Mucosa of gallbladder (tissue), 1 donor: ENCODE measurements around the gene TMPRSS9. TPM values are rescaled to one million over a fixed set of nuclear protein-coding genes. Genes with fewer than 3 reads are reported as not detected.
"Not testable (repeated sequence)": the region's sequence is repeated elsewhere in the genome, so short reads cannot be mapped to it uniquely, and the experiment has no call there.

Source experiments
- DNase-seq: peaks from one replicate; pipeline ENCODE4 v3.0.0-alpha.2; 2020; ENCODE audit warnings: low spot score
- total RNA-seq: library from RNA; stranded (reverse); gene quantifications from one replicate; pipeline ENCODE4 v1.2.1, GENCODE V29; 2021
- donor health status: DM: no; HTN: no; CAD: no.

TMPRSS9 gene
- total RNA-seq, 1 donor from 2014 or later, result not detected

DNA sequence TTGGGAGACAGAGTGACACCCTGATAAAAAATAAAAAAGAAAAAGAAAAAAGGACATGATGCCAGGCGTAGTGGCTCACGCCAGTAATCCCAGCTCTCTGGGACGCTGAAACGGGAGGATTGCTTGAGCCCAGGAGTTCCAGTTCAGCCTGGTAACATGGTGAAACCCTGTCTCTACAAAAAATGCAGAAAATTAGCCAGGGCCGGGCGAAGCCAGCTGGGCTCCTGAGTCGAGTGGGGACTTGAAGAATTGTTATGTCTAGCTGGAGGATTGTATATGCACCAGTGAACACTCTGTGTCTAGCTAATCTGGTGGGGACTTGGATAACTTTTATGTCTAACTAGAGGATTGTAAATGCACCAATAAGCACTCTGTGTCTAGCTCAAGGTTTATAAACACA, 32.3 kb downstream of the TMPRSS9 start:
- no peak for DNase-seq

DNA sequence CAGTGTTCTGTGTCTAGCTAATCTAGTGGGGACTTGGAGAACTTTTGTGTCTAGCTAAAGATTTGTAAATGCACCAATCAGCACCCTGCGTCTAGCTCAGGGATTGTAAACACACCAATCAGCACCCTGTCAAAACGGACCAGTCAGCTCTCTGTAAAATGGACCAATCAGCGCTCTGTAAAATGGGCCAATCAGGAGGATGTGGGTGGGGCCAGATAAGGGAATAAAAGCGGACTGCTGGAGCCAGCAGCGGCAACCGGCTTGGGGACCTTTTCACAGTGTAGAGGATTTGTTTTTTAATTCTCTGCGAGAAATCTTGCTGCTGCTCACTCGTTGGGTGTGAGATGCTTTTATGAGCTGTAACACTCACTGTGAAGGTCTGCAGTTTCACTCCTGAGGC, 32.8 kb downstream of the TMPRSS9 start:
- not testable (repeated sequence) for DNase-seq

- no peak for DNase-seq
Observed at GRCh38 chr19:2394054-2394441, 34.0 kb downstream of the TMPRSS9 start.

DNA sequence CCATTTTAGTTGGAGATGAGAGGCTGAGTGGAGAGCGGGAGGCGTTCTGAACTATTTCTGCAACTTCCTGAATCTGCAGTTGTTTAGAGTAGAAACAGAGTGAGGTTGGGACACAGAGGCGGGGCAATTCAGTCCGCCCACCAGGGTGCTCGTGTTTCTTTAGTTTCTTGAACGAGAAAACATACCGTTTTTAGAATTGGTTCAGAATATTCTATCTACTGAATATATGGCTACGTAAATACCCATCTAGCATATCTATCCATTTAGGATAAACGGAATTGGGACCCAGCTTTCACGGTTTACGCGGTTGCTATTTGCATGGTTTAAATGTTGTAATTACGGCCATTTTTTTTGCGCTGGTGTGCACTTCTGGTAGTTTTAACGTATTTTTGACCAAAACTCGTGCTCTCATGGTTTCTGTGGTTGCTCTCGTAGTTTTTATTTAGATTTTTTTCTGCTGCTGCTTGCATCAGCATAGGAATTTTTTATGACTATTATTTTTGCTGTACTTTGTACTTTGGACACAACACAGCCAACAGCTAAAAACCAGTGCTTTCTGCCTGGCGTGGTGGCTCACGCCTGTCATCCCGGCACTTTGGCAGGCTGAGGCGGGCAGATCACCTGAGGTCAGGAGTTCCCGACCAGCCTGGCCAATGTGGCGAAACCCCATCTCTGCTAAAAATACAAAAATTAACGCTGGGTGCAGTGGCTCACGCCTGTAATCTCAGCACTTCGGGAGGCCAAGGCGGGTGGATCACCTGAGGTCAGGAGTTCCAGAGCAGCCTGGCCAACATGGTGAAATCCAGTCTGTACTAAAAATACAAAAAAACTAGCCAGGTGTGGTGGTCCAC, 34.6 kb downstream of the TMPRSS9 start:
- peak; percentile 40 for DNase-seq

DNA sequence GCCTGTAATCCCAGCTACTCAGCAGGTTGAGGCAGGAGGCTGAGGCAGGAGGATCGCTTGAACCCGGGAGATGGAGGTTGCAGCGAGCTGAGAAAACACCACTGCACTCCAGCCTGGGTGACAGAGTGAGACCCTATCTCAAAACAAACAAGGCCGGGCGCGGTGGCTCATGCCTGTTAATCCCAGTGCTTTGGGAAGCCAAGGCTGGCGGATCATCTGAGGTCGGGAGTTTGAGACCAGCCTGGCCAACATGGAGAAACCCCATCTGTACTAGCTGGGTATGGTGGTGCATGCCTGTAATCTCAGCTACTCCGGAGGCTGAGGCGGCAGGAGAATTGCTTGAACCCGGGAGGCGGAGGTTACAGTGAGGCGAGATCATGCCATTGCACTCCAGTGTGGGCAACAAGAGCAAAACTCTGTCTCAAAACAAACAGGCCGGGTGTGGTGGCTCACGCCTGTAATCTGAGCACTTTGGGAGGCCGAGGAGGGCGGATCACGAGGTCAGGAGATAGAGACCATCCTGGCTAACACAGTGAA, 35.3 kb downstream of the TMPRSS9 start:
- DNase-seq, result not testable (repeated sequence)

- not testable (repeated sequence) for DNase-seq
Observed at GRCh38 chr19:2397173-2397572, 37.1 kb downstream of the TMPRSS9 start.

- DNase-seq, result no peak
Observed at GRCh38 chr19:2398735-2399305, 38.8 kb downstream of the TMPRSS9 start.

DNA sequence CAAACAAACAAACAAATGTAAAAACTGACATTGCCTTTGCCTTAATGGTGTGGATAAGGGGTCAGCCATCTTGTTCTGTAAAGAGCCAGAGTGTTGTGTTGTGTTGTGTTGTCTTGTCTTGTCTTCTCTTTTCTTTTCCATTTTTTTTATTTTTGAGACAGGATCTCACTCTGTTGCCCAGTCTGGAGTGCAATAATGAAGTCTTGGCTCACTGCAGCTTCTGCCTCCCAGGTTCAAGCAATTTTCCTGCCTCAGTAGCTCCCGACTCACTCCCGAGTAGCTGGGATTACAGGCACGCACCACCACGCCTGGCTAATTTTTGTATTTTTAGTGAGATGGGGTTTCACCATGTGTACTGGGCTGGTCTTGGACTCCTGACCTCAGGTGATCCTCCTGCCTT, 39.5 kb downstream of the TMPRSS9 start:
- DNase-seq, result no peak

DNA sequence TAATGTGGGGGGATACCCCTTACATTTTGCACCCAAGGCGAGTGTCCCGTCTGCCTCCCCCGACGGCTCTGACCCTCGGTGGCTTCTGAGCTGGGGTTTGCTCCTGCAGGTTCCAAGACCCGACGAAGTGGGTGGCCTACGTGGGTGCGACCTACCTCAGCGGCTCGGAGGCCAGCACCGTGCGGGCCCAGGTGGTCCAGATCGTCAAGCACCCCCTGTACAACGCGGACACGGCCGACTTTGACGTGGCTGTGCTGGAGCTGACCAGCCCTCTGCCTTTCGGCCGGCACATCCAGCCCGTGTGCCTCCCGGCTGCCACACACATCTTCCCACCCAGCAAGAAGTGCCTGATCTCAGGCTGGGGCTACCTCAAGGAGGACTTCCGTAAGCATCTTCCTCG, 48.2 kb downstream of the TMPRSS9 start:
- no peak for DNase-seq

- DNase-seq, result no peak
Observed at GRCh38 chr19:2409352-2409912, 49.4 kb downstream of the TMPRSS9 start.

GRCh38 chr19:2410023-2410422, 50.0 kb downstream of the TMPRSS9 start:
- DNase-seq, result no peak

GRCh38 chr19:2411709-2412108, 51.6 kb downstream of the TMPRSS9 start:
- DNase-seq, result no peak

DNA sequence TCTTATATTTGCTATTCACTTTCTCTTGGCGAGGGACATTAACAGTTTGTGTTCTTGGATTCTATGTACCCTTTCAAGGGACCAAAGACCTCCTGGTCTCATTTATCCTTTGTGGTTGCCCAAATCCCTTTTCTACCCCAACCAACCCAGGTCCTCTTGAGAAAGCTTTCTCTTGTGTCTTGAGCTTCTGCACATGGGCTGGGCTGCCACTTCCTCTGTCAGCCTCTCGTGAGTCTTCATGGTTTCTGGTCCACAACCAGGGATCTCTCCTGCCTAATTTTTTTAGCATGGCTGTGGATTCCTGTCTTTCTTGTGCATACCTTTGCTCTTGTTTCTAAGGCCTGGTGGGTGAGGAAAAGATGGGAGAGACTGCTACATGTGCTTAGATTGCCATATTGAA, 52.4 kb downstream of the TMPRSS9 start:
- no peak for DNase-seq

GRCh38 chr19:2413159-2413558, 53.1 kb downstream of the TMPRSS9 start:
- DNase-seq, result no peak

DNA sequence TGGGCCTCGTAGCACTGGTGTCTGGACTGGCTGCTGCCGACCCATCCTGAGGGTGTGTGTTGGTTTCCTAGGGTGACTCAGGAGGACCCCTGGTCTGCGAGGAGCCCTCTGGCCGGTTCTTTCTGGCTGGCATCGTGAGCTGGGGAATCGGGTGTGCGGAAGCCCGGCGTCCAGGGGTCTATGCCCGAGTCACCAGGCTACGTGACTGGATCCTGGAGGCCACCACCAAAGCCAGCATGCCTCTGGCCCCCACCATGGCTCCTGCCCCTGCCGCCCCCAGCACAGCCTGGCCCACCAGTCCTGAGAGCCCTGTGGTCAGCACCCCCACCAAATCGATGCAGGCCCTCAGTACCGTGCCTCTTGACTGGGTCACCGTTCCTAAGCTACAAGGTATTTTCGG, 53.6 kb downstream of the TMPRSS9 start:
- DNase-seq, result no peak

DNA sequence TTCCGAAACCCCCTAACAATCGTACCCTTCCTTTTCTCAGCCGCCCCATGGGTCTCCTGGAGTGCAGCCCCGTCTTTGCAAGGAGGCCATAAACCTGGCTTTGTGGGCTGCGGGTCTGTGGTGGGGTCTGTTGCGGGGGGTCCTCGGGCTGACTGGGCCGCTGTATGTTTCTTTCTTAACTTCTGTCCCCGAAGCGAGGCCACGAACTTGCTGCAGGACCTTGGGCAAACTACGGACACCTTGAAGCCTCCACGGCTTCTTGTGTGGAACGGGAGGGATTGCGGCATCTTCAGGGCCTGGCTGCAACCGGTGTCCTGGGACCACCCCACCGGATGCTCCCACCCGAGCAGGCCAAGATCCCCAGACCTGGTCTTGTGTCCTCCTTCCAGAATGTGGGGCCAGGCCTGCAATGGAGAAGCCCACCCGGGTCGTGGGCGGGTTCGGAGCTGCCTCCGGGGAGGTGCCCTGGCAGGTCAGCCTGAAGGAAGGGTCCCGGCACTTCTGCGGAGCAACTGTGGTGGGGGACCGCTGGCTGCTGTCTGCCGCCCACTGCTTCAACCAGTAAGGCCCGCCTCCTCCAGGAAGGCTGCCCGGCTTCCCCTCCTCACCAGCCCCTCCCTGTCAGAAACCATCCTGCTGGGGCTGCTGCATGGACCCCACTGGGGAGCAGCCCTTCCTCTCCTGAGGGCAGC, 55.4 kb downstream of the TMPRSS9 start:
- no peak for DNase-seq

- no peak for DNase-seq
Observed at GRCh38 chr19:2415973-2416319, 55.9 kb downstream of the TMPRSS9 start.

- no peak for DNase-seq
Observed at GRCh38 chr19:2416321-2417097, 56.4 kb downstream of the TMPRSS9 start.

- DNase-seq, result not testable (repeated sequence)
Observed at GRCh38 chr19:2417436-2417835, 57.4 kb downstream of the TMPRSS9 start.

DNA sequence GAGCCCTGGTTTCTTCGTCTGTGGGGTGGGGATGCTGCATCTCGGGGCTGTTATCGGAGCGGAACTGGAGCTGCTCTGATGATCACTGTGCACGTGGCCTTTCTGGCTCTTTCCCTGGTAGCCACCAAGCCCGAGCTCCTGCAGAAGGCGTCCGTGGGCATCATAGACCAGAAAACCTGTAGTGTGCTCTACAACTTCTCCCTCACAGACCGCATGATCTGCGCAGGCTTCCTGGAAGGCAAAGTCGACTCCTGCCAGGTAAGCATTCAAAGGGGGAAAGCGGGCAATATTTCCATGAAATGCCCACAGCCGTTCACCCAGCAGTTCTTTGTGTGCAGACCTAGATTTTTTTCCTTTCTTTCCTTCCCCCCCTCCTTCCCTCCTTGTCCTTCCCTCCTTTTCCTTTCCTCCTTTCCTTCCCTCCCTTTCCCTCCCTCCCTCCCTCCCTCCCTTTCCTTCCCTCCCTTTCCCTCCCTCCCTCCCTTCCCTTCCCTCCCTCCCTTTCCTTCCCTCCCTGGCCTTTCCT, 57.9 kb downstream of the TMPRSS9 start:
- DNase-seq, result no peak

GRCh38 chr19:2419754-2420153, 59.7 kb downstream of the TMPRSS9 start:
- no peak for DNase-seq
